Measurements from ENCODE around the gene RTN4RL1.

DNA sequence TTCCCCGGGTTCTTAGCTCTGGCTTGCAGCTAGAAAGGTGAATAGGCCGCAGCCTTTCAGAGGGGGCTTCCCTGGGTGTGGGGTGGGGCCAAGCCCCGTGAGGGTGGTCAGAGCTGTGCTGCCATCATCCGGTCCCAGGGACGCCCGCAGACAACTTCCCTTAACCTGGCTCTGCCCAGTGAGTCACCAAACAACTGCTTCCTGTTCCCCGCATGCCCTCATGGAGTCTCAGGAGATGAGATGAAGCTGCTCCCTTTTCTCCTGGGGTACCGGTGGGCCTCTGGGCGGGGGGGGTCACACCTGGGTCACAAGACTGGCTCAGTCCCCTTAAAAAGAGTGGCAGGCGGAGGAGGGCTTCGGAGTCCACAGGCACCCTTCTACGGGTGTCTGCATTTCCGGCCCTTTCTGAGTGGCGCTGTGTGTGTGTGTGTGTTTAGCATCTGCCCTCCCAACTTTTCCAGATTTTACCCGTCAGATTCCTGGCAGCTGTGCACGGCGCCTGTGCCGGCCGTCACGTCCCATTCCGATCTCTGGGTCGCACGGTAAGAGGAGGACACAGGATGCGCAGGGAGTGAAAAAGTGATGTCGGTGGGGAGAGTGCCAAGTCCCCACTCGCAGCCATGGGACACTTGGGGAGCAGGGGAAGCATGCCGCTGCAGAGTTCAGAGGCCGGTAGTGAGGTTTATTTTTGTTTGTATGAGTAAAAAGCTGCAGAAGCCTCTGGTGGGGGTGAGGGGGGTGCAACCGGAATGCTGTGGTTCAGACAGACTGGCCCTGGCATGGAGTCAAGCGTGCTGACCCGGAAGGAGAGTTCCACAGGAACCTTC, 46.5 kb upstream of the RTN4RL1 start:
- TF ChIP-seq ZNF18 (tag by site-specific recombination; IDR thresholded peaks at IDR 0.05) (no peak), CTCF (tag by site-specific recombination; IDR thresholded peaks at IDR 0.05) (no peak), ZNF239 (tag by site-specific recombination; IDR thresholded peaks at IDR 0.05) (no peak), ZNF114 (tag by site-specific recombination; IDR thresholded peaks at IDR 0.05) (no peak), KLF9 (tag by site-specific recombination; IDR thresholded peaks at IDR 0.05; ENCODE audit: low read depth) (no peak), ZNF707 (tag by site-specific recombination; IDR thresholded peaks at IDR 0.05) (no peak), TCF7L2 (IDR thresholded peaks at IDR 0.05; ENCODE audit: borderline replicate concordance, low read depth, low read length) (no peak), ZSCAN23 (tag by site-specific recombination; IDR thresholded peaks at IDR 0.05) (no peak), ZBTB8A (tag by site-specific recombination; IDR thresholded peaks at IDR 0.05) (no peak), OVOL3 (tag by site-specific recombination; IDR thresholded peaks at IDR 0.05) (no peak), GLI2 (tag by site-specific recombination; IDR thresholded peaks at IDR 0.05; ENCODE audit: borderline replicate concordance, low read depth) (no peak), ZNF560 (tag by site-specific recombination; IDR thresholded peaks at IDR 0.05; ENCODE audit: borderline replicate concordance) (no peak), ZNF362 (tag by site-specific recombination; IDR thresholded peaks at IDR 0.05) (no peak)

Data from HEK293 (cell line).